ENCODE results near the gene MAML3. TPM values are rescaled to one million over a fixed set of nuclear protein-coding genes. Genes with fewer than 3 reads are reported as not detected.

MAML3 gene
- total RNA-seq, 2 donors from 2014 or later = 29.2 to 32.2 TPM

- H3K27ac Mint-ChIP-seq = no peak overlapping the region
- H3K9me3 Mint-ChIP-seq = peaks cover 8% of the 10 kb centered on the region
- Histone ChIP-seq H3K27me3 (ENCODE audit: control insufficient read depth, insufficient read depth, low read length, poor library complexity, severe bottlenecking) (no peaks in the 10 kb centered on the region), H3K36me3 (ENCODE audit: control insufficient read depth, insufficient read depth, low read length) (peaks cover 32% of the 10 kb centered on the region), H3K9ac (ENCODE audit: extremely low read depth, low read length, poor library complexity, severe bottlenecking) (no peak overlapping the region), H3K4me3 (ENCODE audit: low read length) (no peak overlapping the region), H3K4me1 (ENCODE audit: control insufficient read depth, insufficient read depth, low read length) (peaks cover 15% of the 10 kb centered on the region), H3K27ac (ENCODE audit: low read depth, low read length) (no peak overlapping the region), H3K9me3 (ENCODE audit: control insufficient read depth, low read length) (peaks cover 32% of the 10 kb centered on the region)
- H3K36me3 Mint-ChIP-seq (ENCODE audit: low read depth) = peaks cover 17% of the 10 kb centered on the region
- no peak for TF ChIP-seq CTCF (conservative IDR thresholded peaks at IDR 0.05)
- peaks cover 24% of the 10 kb centered on the region for H3K4me1 Mint-ChIP-seq
- DNase-seq = no peak
- 83% methylated on average over 1 of the region's 1 CpG; no CpG with 5 or more reads in 1 of the 2 experiments for WGBS, 2 experiments (ENCODE audit: insufficient coverage in 1 of 2, insufficient read length in 1 of 2)
- H3K4me3 Mint-ChIP-seq = no peak overlapping the region
- H3K27me3 Mint-ChIP-seq (ENCODE audit: insufficient read depth) = no peaks in the 10 kb centered on the region
Measured at GRCh38 chr4:139905489-139905888, 248.5 kb downstream of the MAML3 start.

- H3K4me3 Mint-ChIP-seq = no peak overlapping the region
- peaks cover 30% of the 10 kb centered on the region for H3K4me1 Mint-ChIP-seq
- H3K36me3 Mint-ChIP-seq (ENCODE audit: low read depth) = peaks cover 17% of the 10 kb centered on the region
- H3K27ac Mint-ChIP-seq = no peak overlapping the region
- Histone ChIP-seq H3K4me3 (ENCODE audit: low read length) (no peak overlapping the region), H3K36me3 (ENCODE audit: control insufficient read depth, insufficient read depth, low read length) (peaks cover 32% of the 10 kb centered on the region), H3K4me1 (ENCODE audit: control insufficient read depth, insufficient read depth, low read length) (peaks cover 17% of the 10 kb centered on the region), H3K9ac (ENCODE audit: extremely low read depth, low read length, poor library complexity, severe bottlenecking) (no peak overlapping the region), H3K9me3 (ENCODE audit: control insufficient read depth, low read length) (peaks cover 32% of the 10 kb centered on the region), H3K27ac (ENCODE audit: low read depth, low read length) (no peak overlapping the region), H3K27me3 (ENCODE audit: control insufficient read depth, insufficient read depth, low read length, poor library complexity, severe bottlenecking) (no peaks in the 10 kb centered on the region)
- peaks cover 8% of the 10 kb centered on the region for H3K9me3 Mint-ChIP-seq
- 84 to 92% methylated on average over 5 of the region's 5 CpGs for WGBS, 2 experiments (ENCODE audit: insufficient coverage in 1 of 2, insufficient read length in 1 of 2)
- DNase-seq = no peak
- no peak for TF ChIP-seq CTCF (conservative IDR thresholded peaks at IDR 0.05)
- H3K27me3 Mint-ChIP-seq (ENCODE audit: insufficient read depth) = no peaks in the 10 kb centered on the region
Measured at GRCh38 chr4:139904406-139904805, 249.6 kb downstream of the MAML3 start.

GRCh38 chr4:139903845-139904244 lies 250.1 kb downstream of the MAML3 start:
- Histone ChIP-seq H3K36me3 (ENCODE audit: control insufficient read depth, insufficient read depth, low read length) (peaks cover 29% of the 10 kb centered on the region), H3K27ac (ENCODE audit: low read depth, low read length) (no peak overlapping the region), H3K9me3 (ENCODE audit: control insufficient read depth, low read length) (peaks cover 32% of the 10 kb centered on the region), H3K9ac (ENCODE audit: extremely low read depth, low read length, poor library complexity, severe bottlenecking) (no peak overlapping the region), H3K4me3 (ENCODE audit: low read length) (no peak overlapping the region), H3K4me1 (ENCODE audit: control insufficient read depth, insufficient read depth, low read length) (peaks cover 17% of the 10 kb centered on the region), H3K27me3 (ENCODE audit: control insufficient read depth, insufficient read depth, low read length, poor library complexity, severe bottlenecking) (no peaks in the 10 kb centered on the region)
- Mint-ChIP-seq H3K27me3 (ENCODE audit: insufficient read depth) (no peaks in the 10 kb centered on the region), H3K4me1 (peaks cover 34% of the 10 kb centered on the region), H3K27ac (no peak overlapping the region), H3K9me3 (peaks cover 8% of the 10 kb centered on the region), H3K4me3 (no peak overlapping the region), H3K36me3 (ENCODE audit: low read depth) (peaks cover 17% of the 10 kb centered on the region)
- DNase-seq = no peak
- no peak for TF ChIP-seq CTCF (conservative IDR thresholded peaks at IDR 0.05)
- WGBS, 2 experiments (ENCODE audit: insufficient coverage in 1 of 2, insufficient read length in 1 of 2) = 97 to 100% methylated on average over 2 of the region's 2 CpGs
